Measurements from ENCODE around the gene DNPEP. TPM values are rescaled to one million over a fixed set of nuclear protein-coding genes. Genes with fewer than 3 reads are reported as not detected.

DNPEP gene
- total and polyA plus RNA-seq, 2 donors (not counting 1 experiment from before 2014, with no cell fraction given) = 82.6 to 91.7 TPM

DNA sequence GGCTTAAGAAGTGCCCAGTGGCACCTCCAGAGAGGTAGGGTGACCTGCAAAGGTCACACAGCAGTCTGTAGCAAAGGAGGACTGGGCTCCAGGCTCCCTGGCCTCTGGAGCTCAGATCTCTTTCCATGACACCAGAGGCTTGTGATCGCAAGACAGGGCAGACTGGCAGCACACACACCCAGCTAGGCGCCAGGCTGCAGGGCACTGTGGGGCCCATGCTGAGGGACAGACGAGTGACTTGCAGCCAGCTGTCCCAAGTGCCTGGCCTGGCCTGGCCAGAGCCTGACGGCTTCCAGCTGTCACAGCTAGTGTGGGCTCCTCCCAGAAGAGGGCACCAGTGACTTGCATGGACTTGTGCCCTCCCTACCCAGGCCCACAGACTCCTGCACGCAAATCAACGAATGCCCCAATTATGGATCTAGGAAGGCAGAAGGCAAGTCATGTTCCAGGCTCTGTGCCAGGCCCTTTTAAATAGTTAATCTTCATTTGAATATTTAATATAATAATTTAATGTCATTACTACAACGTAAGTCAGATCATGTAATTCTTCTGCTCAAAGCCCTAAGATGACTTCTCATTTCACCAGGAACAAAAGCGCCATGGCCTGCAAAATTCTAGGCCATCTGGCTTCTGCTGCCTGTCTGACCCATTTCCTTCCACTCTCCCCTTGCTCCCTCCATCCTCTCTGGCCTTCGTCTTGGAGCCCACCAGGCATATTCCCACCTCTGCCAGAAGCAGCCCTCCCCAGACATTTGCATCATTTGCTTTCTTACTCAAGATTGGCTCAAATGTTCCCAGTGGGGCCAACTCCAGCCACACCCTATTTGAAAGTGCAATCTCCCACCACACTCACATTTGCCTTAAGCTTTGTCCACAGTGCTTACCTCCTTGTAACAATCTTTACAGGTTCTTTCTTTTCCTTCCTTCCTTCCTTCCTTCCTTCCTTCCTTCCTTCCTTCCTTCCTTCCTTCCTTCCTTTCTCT is 43.2 kb upstream of the DNPEP start:
- Mint-ChIP-seq H3K4me1 (no peaks in the 10 kb centered on the region), H3K27ac (no peak overlapping the region), H3K4me3 (no peak overlapping the region), H3K27me3 (peaks cover 38% of the 10 kb centered on the region), H3K9me3 (ENCODE audit: insufficient read depth) (no peaks in the 10 kb centered on the region)
- Histone ChIP-seq H4K20me1 (ENCODE audit: control insufficient read depth, insufficient read depth, low read length, poor library complexity, severe bottlenecking) (no peaks in the 10 kb centered on the region), H3K27me3 (replicated peaks in 1 of 4; ENCODE audit: control extremely low read depth in 1 of 4, control insufficient read depth in 3 of 4, insufficient read depth in 4 of 4, low read length in 3 of 4) (peaks cover 0 to 23% (median 11%) of the 10 kb centered on the region in 4 experiments), H3K79me2 (ENCODE audit: control insufficient read depth, insufficient read depth, low read length) (no peaks in the 10 kb centered on the region), H3K4me1 (ENCODE audit: control insufficient read depth in 2 of 2, insufficient read depth in 2 of 2, low read length in 2 of 2) (peaks cover 0 to 6% of the 10 kb centered on the region in 2 donors), H3K27ac (ENCODE audit: low read length in 2 of 2) (no peak overlapping the region), H3K4me3 (ENCODE audit: control extremely low read depth in 1 of 5, extremely low read depth in 1 of 5, insufficient read depth in 1 of 5, low read depth in 2 of 5, low read length in 4 of 5) (no peak overlapping the region), H3K4me2 (replicated peaks; ENCODE audit: low read depth, low read length, poor library complexity, severe bottlenecking) (no peak overlapping the region), H3K9ac (ENCODE audit: low read length) (no peak overlapping the region), H2AFZ (ENCODE audit: insufficient read depth, low read depth, low read length, poor library complexity, severe bottlenecking) (no peak overlapping the region), H3K36me3 (replicated peaks in 1 of 2; ENCODE audit: control extremely low read depth in 1 of 2, control insufficient read depth in 1 of 2, extremely low read depth in 1 of 2, insufficient read depth in 2 of 2, low read length in 1 of 2) (no peaks in the 10 kb centered on the region), H3K9me3 (ENCODE audit: control extremely low read depth in 1 of 3, control insufficient read depth in 2 of 3, insufficient read depth in 1 of 3, low read length in 2 of 3) (peaks cover 0 to 9% (median 0%) of the 10 kb centered on the region in 3 donors)
- DNase-seq (no peak), ATAC-seq (ENCODE audit: low read depth) (no peak)
- intact Hi-C loops (cut with micrococcal nuclease) = no loop called here
- ChIA-PET CTCF (interaction anchor here (1.0 to 1.5 kb wide), 3 partner anchors 10 to 99 kb away, joined by 3 to 4 read pairs (median 3); no protein-coding TSS in a partner anchor), POLR2A (no interaction called here)
- 76% methylated on average over 7 of the region's 9 CpGs for whole genome bisulfite sequencing (ENCODE audit: insufficient coverage)
- TF ChIP-seq, protein P1, sequence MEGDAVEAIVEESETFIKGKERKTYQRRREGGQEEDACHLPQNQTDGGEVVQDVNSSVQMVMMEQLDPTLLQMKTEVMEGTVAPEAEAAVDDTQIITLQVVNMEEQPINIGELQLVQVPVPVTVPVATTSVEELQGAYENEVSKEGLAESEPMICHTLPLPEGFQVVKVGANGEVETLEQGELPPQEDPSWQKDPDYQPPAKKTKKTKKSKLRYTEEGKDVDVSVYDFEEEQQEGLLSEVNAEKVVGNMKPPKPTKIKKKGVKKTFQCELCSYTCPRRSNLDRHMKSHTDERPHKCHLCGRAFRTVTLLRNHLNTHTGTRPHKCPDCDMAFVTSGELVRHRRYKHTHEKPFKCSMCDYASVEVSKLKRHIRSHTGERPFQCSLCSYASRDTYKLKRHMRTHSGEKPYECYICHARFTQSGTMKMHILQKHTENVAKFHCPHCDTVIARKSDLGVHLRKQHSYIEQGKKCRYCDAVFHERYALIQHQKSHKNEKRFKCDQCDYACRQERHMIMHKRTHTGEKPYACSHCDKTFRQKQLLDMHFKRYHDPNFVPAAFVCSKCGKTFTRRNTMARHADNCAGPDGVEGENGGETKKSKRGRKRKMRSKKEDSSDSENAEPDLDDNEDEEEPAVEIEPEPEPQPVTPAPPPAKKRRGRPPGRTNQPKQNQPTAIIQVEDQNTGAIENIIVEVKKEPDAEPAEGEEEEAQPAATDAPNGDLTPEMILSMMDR (IDR thresholded peaks at IDR 0.05) = no peak
- no peak for TF ChIP-seq EZH2 (IDR thresholded peaks at IDR 0.05; ENCODE audit: borderline replicate concordance, insufficient read depth, low read depth, low read length, poor library complexity, severe bottlenecking)

Measured in B cell (primary cell).